Spleen (tissue), 7 donors: ENCODE measurements around the gene LCORL.

Experiments
- POLR2A ChIP-seq, 3 donors: fragments of 450-650 bp; IDR thresholded peaks; one replicate each; pipeline ENCODE4 v1.5.1; 2017; ENCODE audit warnings: antibody characterized with exemption in 3 of 3, mild to moderate bottlenecking in 1 of 3
- POLR2AphosphoS5 ChIP-seq, 3 donors: sonication (generic); formaldehyde crosslinking; IDR thresholded peaks; one replicate each; pipeline ENCODE4 v1.5.1; 2017; ENCODE audit warnings: antibody characterized with exemption in 3 of 3
- TF ChIP-seq, protein P1 (sequence below), 11 experiments: fragments of 200-600 bp in 7 of 11; fragments of 450-650 bp in 4 of 11; sonication (generic) in 4 of 11; IDR thresholded peaks in 8 of 11; conservative IDR thresholded peaks in 3 of 11; 1 replicate in 7 of 11; 2 replicates in 4 of 11; pipeline versions ENCODE4 v1.4.0 to v1.8.0; 2016 to 2021; ENCODE audit warnings: antibody characterized with exemption in 11 of 11, inconsistent platforms in 4 of 11, mild to moderate bottlenecking in 1 of 11
- donor health status: DM: no; HTN: no; CAD: no; lungs with moderate emphysema.
- donor health status: DM: no; HTN: no; CAD: no.
- donor health status: DM: no; HTN: no; CAD: no.

DNA sequence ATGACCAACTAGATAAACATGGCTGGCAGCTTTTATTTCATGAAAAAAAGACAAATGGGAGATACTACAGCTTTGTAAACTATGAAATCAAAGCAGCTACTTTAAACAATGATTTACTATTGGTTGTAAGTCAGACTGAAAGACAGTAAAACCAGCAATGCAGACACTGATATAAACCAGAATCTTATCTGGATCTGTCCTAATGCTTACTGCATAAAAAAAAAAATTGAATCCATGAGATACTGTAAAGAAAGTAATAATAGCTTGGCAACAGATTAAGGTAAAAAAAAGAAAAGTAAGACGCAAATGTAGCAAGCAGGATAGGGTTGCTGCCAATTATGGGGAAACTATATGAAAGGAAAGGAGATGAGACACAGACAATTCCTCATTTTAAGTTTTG, 7.3 kb downstream of the LCORL start:
- TF ChIP-seq, protein P1, sequence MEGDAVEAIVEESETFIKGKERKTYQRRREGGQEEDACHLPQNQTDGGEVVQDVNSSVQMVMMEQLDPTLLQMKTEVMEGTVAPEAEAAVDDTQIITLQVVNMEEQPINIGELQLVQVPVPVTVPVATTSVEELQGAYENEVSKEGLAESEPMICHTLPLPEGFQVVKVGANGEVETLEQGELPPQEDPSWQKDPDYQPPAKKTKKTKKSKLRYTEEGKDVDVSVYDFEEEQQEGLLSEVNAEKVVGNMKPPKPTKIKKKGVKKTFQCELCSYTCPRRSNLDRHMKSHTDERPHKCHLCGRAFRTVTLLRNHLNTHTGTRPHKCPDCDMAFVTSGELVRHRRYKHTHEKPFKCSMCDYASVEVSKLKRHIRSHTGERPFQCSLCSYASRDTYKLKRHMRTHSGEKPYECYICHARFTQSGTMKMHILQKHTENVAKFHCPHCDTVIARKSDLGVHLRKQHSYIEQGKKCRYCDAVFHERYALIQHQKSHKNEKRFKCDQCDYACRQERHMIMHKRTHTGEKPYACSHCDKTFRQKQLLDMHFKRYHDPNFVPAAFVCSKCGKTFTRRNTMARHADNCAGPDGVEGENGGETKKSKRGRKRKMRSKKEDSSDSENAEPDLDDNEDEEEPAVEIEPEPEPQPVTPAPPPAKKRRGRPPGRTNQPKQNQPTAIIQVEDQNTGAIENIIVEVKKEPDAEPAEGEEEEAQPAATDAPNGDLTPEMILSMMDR (IDR thresholded peaks at IDR 0.05 in 8 of 11, conservative IDR thresholded peaks at IDR 0.05 in 3 of 11) = no peak
- no peak for TF ChIP-seq POLR2A (IDR thresholded peaks at IDR 0.05)
- no peak for TF ChIP-seq POLR2AphosphoS5 (IDR thresholded peaks at IDR 0.05)
